HG02642 (cell line): ENCODE results near the gene TFAP2E.
A peak's percentile ranks its signal among the peaks of the same experiment; 100 is the strongest.

Source experiments
- ATAC-seq: cut with Tn5 transposase; IDR thresholded peaks from one replicate; pipeline ENCODE4 v1.9.1; 2021; ENCODE audit warnings: mild to moderate bottlenecking; ENCODE audit not compliant: unreplicated experiment, poor library complexity

TFAP2E gene

DNA sequence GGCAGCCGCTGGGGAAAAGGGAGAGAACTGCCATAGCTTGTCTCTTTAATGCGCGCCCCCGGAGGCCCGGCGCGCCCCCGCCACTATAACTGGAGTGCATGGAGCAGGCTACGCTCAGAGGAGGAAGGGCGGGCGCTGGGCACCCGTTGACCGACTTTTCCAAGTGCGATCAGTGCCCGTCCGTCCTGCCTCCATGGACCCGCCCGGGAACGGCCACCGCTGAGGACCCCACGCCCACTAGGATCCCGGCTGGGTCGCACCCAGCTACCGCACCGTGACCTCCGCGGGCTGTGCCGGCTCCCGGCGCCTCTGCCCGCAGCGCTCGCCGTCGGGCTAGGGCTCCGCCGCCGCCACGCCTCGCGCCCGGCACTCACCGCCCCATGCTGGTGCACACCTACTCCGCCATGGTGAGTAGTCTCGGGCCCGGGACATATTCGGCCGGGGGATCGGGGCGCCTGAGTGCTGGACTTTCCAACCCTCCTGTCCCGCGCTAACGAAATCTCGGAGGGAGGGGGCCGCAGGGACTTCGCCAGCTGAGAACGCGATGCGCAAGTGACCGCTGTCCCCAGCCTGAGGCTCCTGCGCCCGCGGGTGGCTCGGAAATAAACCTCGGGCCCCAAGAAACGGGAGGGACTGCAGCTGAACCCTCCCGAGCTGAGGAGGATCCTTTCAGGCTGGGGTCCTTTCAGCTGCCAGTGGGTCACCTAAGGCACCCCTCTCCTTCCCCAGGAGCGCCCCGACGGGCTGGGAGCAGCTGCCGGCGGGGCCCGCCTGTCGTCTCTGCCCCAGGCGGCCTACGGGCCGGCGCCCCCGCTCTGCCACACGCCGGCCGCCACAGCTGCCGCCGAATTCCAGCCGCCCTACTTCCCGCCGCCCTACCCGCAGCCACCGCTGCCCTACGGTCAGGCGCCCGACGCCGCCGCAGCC lies at the start of gene TFAP2E:
TSS of gene TFAP2E (plus strand) at position 117 of the 927 bp plus-strand sequence. CDS start at position 381, 264 bp downstream.
- ATAC-seq: no peak

DNA sequence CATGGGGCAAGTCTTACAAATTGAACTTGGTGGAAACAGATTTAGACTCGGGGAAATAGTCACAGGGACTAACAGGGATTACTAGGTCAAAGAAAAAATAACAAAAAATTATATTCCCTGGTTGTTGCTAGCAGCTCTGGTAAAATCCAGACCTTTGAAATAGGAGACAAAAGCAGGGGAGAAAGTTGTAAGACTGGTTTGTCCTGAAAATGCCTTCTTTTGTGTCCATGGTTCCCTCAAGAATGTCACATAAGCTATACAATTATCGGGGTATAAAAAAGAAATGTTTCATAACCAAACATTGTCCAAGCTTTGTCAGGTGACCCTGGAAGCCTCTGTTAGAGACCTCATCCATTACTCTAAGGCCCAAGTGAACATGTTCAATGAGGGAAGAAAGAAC lies 49.0 kb upstream of the TFAP2E start:
- ATAC-seq: no peak

DNA sequence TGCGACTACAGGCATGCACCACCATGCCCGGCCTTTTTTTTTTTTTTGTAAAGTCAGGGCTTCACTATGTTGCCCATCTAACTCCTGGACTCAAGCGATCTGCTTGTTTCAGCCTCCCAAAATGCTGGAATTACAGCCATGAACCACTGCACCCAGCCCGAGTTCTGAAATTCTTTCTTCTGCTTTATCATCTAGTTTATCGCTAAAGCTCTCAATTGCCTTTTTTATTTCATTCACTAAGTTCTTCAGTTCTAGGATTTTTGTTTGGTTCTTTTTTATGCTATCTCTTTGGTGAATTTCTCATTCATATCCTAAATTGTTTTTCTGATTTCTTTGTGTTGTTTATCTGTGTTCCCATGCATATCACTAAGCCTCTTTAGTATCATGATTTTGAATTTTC lies 42.9 kb upstream of the TFAP2E start:
- no peak for ATAC-seq

DNA sequence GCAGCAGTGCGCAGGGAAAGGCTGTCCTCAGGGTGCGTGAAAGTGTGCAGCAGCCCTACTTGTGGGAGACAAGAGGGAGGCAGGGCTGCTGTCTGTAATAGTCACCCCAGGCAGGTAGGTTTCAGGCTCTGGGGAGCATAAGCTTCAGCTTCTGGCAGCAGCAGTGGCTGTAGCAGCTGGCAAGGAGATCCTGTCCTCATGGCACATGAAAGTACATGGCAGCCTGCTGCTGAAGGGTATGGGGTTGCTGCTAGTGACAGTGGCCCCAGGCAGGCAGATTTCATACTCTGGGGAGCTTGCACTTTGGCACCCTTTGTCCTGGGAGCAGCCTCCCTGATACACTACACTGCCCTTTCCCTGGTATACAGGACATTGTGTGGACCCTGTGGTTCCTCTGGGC lies 42.2 kb upstream of the TFAP2E start:
- no peak for ATAC-seq

DNA sequence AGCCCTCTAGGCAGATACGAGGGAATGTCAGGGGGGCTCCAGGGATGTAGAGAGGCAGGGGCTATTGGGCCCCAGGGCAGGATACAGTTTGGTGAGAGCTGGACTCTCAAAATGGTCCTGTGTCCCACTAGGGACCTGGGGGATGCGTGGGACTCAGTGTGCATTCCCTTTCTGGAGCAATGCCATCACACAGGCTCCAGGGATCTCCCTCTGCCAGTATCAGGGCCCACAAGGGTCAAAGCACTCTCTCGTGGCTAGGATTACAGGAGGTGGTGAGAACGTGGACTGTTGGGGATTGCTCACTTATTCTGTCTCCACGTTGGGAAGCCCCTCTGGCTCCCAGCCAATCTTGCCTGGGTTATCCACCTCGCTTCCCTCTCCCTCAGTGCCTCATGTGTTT lies 41.7 kb upstream of the TFAP2E start:
- ATAC-seq: no peak

DNA sequence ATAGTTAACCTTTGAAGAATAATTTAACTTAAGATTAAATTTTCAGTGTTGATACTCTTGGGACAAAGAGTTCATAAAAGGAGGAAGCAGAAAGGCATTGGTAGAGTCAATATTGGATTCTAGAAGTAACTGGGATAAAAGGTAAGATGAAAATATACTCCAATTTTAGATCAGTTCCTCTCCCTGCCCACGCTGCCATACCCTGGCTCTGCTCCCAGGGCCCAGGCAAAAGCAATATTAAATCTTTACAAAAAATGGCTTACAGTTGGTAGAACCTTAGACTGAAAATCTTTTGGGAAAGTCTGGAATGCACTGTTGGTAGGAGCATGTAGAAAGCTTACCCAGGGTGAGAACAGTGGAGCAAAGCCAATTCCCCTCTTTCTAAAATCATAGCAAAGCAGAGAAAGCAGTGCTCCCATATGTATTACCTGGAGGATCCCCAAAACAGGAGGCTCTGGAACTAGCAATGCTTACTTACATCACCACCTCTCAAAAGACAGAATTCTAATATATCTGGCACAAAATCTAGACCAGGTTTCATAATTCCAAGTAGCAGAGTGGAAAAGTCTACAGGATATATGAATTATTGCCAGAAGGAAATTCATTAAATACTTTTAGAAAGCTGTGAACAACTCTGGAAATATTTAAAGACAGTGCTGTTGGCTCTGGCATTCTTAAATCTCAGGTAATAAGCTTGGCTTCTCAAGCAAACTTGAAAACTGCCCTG lies 40.5 kb upstream of the TFAP2E start:
- no peak for ATAC-seq

DNA sequence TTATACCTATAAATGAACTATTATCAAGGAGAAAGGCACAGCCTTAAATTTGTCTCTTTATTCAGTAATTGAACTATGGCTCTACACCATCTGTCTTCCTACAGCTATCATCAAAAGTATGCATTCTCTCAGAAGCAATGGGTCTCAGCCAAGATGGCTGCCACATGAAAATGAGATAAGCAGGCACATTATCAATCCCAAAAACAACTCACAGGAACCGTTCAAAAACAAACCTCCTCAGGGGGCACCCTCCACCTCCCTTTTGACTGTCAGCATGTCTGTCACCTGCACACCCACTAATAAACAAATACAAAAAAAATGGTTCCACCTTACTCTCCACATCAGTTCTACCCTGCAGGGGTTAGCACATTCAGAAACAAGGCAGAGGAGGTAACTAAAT lies 39.5 kb upstream of the TFAP2E start:
- no peak for ATAC-seq

DNA sequence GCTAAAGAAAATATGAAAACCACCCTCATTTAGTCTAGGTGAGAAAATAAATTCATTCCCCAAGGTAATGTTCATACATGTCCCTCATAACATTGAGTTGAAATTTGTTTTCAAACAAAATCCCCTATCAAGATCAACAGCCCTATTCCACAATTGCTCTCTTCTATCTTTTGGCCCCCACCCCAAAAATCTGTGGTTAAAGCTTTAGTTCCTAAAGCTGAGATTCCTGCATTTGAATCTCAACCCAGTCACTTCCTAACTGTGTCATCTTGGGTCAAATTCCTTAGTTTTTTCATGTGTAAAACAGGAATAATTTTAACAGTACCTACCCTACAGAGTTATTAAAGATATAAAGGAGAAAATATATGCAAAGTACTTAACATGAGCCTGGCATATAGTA lies 37.9 kb upstream of the TFAP2E start:
- no peak for ATAC-seq

DNA sequence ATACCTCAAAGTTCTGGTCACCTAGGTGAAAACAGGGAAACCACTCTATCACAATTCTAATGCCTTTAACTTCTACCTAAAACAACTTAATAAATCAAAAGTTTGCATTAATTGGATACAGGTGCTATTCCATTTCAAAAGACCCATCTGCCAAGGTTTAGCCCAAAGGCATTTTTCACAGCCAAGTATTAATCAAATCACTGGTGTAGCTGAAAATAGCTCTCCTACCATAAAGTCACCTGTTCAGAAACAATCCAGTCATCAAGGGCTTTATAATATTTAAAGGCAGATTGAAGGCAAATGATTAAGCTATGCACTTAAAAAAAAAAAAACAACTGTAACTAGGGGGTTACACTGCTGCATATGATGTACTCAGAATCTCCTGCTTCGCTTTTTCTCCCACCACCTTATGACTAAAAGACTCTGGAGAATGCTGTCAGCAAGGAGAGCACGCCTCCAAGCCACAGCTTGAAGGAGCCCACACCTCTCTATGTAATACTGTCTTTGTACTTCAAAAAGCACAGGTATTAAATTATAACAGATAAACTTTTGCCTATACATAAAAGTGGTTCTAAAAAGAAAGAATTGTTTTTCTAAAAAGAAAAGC lies 36.5 kb upstream of the TFAP2E start:
- ATAC-seq: no peak

DNA sequence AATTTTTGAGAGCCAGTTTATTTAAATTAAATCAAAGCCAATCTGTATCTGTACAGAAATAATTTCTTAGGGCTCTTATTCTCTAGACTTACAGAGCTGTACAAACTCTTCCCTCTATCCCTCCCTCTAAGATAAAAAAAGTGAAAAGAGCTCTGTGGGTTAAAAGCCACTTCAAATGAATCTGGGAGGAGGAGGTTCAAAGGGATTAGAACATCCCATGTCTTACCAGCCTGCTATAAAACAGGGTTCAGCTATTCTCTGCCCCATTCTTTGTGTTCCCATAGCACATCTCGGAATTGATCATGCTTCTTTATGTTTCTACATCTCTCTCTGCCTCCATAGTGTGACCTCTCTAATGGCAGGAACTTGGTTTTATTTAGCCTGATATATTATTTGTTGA lies 35.3 kb upstream of the TFAP2E start:
- ATAC-seq: no peak

DNA sequence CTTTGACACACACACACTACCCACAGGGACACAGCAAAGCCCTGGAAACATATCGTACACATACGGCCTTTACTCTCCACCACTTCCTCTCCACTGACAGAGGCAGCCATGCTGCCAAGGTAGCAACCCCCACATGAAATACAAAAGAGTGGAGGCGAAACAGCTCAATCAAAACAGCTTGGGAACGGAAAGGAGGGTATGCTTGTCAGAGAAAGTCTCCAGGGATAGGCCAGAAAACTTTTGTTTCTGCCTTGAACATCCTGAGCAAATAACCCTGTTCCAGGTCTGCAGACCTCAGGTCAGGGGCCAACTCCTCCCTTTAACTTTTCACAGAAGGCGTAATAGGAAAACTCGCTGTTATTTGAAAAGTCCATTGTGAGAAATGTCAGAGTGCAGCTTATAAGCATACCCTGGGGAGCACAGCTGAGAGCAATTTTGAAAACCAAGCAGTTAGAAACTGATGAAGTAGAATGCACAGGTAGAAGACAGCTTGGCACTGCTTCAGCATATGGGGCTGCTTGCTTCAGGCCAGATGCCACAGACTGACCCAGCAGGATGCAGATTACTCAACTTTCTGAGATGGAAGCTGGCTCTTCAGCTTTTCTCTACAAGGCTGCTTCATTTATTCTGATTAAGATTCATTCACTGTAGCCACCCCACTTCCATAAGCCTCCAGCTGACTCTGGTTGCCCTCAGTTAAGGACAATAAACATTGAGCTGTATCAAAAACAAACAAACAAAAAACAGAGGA lies 33.9 kb upstream of the TFAP2E start:
- peak; percentile 50 for ATAC-seq

DNA sequence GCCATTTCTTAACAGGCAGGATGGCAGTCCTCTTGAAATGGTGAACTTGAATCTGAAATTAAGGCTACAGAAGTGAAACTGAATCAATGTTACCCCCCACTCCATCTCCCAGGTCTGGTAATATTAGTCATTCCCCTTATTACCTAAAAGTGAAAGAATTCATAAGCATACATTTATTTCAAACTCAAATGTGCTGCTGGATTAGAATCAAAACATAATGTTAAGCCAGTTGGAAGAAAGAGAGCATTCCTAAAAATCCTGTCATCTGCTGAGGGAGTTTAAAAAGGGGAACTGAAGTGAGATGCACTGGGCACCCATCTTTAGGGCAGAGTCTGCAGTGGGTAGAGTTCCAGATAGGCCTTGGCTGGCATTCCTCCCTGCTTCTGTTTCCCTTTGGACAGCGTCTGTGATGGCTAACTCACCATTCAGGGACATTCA lies 33.3 kb upstream of the TFAP2E start:
- peak; percentile 31 for ATAC-seq

DNA sequence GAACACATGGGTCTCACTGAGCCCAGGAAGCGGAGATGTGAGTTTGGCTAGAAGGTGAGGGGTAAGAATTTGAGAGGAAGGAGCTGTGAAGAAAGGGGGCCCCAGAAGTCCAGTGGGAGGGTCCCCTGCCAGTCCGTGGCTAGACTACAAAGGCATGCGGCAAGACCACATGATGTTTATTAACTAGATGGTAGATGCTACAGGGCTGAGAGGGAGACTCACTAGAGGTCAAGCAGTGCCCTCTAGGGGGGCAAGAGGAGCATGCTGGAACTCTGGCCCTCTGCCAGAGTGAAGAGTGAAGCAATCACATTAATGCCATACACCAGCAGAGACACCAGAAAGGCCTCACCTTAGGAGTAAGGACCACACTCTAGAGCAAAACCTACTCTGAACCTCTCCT lies 28.1 kb upstream of the TFAP2E start:
- no peak for ATAC-seq

DNA sequence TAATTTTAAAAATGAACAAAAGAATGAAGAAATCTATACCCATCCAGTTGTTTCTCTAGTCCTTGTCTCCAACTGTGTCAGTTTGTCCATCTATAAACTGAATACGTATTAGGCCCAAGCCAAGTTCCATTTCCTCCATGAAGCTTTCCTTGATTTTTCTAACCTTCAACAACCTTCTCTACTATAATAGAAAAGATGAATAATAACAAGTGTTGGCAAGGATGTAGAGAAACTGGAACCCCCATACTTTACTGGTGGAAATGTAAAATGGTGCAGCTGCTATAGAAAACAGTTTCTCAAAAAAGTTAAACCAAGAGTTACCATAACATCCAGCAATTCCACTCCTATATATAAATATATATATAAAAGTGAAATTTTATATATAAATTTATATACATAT lies 26.5 kb upstream of the TFAP2E start:
- no peak for ATAC-seq

DNA sequence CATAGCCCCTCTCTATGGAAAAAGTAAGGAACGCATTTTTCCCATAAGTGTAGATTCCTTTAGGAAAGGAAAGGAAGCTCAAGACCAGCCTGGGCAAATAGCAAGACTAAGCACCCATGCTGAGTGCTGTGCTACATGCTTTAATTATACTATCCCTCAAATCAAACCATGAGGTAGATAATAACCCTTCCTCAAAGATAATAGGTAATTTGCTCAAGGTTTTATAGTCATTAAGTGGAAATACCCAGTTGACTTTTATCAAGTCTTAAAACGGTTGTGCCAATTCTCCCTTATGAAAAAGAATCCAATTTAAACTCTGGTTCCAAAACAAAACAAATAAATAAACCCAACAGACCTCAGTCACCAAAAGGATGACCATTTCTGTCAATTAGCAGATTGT lies 19.3 kb upstream of the TFAP2E start:
- ATAC-seq: no peak

DNA sequence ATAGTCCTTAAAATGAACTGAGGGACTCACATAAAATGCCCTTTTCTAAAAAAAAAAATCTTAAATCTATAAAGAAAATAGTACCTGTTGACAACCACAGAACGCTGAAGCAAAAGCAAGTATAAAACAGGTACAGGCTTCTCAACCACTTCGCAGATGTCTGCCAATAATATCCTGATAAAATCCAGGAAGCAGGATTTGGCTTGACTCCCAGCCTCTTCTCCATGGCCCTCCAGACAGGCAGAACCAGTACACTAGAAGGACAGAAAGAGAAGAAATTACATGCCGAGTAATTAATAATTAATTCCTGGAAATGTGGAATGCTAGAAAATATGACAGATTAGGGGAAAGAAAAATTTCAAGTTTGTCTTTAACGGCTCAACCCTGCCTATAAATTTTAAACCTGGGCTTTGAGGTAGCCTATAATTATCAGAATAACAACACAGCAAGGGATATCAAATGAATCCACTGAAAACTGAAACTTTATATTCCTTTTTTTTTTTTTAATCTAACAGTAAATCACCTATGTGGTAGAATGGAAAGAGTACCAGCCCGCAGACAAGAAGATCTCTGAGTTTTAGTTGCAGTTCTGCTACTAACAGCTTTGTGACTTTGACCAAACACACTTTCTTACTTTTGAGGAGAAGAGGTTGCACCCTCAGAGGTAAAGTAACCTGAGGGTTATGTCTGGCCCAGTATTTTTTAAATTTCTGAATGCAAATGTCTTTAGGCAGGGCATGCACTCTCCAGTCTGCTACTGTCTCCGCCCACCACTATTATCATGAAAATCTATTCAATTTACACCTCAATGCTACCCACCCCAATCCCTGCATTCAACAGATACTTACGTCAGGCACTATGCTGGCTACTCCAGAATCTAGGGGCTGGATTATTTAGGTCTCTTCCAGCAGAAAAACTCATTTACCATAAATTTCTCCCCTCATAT lies 18.6 kb upstream of the TFAP2E start:
- no peak for ATAC-seq

DNA sequence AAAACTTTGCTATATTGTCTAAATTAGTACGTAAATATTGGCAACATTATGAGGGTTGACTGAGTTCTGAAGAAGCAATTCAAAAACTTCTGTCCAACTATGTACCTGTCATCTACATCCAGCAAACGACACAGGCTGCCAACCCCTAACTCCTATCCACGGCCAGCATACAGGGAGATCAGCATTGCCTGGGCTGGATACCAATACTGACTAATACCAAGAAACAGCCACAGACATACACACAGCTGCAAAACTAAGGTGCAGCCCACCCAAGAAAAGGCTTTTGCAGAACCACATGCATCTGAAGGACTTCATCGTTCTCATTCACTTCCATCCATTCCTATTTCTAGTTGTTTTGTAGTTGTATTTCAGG lies 17.9 kb upstream of the TFAP2E start:
- no peak for ATAC-seq

DNA sequence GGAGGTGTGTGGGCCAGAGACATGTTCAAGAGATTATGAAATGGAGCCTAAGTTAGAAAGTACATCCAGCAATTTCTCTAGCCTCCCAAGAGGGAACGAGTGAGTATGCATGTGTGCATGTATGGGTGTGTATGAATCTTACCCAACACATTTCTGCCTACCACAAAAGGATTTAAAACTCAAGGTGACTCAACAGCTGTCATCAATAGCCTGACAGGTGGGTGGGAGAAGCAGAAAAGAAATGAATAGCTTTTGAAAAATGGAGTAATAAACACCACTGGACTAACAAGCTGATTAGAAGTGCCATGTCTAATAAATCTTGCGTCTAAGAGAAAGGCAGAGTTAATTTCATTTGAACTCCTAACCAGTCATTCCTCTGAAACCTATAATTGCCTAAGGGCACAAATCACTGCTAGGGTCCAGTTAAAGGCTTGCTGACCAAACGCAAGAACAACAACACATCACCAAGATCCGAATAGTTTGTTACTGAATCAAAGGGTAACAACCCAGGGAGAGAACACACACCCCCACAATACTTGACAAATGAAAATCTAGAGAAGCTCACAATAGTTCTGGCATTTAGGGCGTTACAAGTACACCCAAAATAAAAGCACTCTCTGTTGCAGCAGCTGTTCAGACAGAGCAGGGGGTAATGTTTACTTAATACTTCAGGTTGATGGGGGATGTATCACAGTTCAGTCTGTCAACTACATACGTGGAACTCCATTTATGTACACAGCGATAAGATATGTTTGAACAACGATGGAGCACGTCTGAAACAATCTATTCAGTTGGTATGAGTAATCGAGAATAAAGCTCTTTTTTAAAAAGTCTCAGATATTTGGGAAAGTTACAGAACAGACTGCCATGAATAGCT lies 17.3 kb upstream of the TFAP2E start:
- ATAC-seq: no peak
